ENCODE results near the gene ADAR. TPM values are rescaled to one million over a fixed set of nuclear protein-coding genes. Genes with fewer than 3 reads are reported as not detected.

ADAR gene
- total and polyA plus RNA-seq, 2 experiments from 2014 or later: 61.3 to 71.3 TPM

DNA sequence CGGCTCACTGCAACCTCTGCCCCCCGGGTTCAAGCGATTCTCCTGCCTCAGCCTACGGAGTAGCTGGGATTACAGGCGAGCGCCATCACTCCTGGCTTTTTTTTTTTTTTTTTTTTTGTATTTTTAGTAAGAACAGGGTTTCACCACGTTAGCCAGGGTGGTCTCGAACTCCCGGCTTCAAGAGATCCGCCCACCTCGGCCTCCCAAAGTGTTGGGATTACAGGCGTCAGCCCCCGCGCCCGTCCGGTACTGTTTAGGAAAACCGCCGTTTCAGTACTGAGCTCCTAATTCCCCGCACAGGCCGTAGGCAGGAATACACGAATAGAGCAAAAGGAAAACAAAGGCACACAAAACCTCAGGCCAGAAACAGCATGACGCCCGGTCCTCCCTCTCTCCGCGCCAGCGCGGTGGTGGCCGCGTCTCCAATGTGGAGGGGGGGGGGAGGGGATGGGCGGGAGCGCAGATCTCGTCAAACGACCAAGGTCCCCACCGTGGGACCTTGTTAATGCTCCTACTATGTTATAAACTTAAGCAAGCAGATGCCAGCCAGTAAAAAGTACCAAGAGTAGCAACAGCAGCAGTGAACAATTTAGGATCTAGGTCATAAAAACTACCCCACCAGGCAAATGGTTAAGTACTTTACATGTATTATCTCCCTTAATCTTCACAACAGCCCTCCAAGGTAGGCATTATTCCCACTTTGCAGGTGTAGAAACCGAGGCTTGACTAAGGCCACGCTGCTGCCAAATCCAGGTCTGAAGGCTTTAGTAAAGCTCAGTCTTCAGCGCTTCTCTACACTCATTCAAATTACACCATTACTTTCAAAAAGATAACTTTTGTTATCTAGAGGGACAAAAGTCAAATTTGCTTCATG is 648 bp upstream of the ADAR start:
- Histone ChIP-seq H3K79me2 (ENCODE audit: insufficient read depth) (peaks cover 89% of the 10 kb centered on the region), H3K9me3 (ENCODE audit: low read depth) (no peaks in the 10 kb centered on the region), H3K36me3 (ENCODE audit: low read depth) (no peaks in the 10 kb centered on the region), H3K9ac (peak overlapping the region; percentile 94), H3K27ac (peak overlapping the region; percentile 96), H4K20me1 (ENCODE audit: insufficient read depth) (peaks cover 15% of the 10 kb centered on the region; the same call in 1 of the 2 replicates), H3K4me3 (peak overlapping the region; percentile 89), H3K4me2 (ENCODE audit: unreplicated experiment) (peak overlapping the region; percentile 87), H3K4me1 (ENCODE audit: insufficient read depth) (peaks cover 18% of the 10 kb centered on the region), H2AFZ (peak overlapping the region; percentile 67), H3F3A (ENCODE audit: insufficient read depth) (peaks cover 45% of the 10 kb centered on the region), H3K9me2 (ENCODE audit: insufficient read depth) (no peaks in the 10 kb centered on the region), H3K27me3 (replicated peaks; ENCODE audit: insufficient read depth) (no peaks in the 10 kb centered on the region)
- peak; percentile 80 for DNase-seq
- in situ Hi-C loops (cut with MboI): no loop called here
- WGBS, 2 experiments (ENCODE audit: low coverage in 1 of 2, low lambda C conversion rate in 2 of 2, missing lambda C conversion rate in 2 of 2): 4 to 5% methylated on average over 33 to 37 of the region's 37 CpGs
- TF ChIP-seq EZH2 (IDR thresholded peaks at IDR 0.05; ENCODE audit: insufficient read depth, poor library complexity, severe bottlenecking) (no peak), EZH2phosphoT487 (IDR thresholded peaks at IDR 0.05; ENCODE audit: insufficient read depth, low read depth) (no peak)

DNA sequence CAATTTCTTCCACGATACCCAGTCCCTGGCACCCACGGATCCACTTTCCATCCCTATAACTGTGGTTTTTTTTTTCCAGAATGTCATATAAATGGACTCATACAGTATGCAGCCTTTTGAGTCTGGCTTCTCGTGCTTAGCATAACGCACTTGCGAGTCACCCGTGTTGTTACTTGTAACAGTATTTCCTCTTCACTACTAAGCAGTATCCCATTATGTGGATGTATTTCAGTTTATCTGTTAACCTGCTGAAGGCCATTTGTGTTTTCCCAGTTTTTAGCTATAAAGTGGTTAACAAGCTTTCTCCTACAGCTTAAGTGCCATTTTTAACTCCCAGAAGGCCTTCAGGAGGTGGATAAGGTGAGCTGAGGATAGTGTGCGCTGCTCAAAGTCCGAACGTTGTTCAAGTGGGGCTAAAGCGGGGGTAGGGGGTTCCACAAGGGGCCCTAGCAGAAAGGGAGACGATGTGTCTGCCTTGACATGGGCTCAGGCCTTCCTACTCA is 829 bp downstream of the ADAR start:
- Histone ChIP-seq H3K27me3 (replicated peaks; ENCODE audit: insufficient read depth) (no peaks in the 10 kb centered on the region), H3F3A (ENCODE audit: insufficient read depth) (peaks cover 45% of the 10 kb centered on the region), H3K4me1 (ENCODE audit: insufficient read depth) (peaks cover 18% of the 10 kb centered on the region), H2AFZ (peak overlapping the region; percentile 67), H3K36me3 (ENCODE audit: low read depth) (no peaks in the 10 kb centered on the region), H3K9me3 (ENCODE audit: low read depth) (no peaks in the 10 kb centered on the region), H3K4me3 (peak overlapping the region; percentile 89), H3K27ac (peak overlapping the region; percentile 96), H3K9ac (peak overlapping the region; percentile 94), H3K4me2 (ENCODE audit: unreplicated experiment) (peak overlapping the region; percentile 91), H3K79me2 (ENCODE audit: insufficient read depth) (peaks cover 89% of the 10 kb centered on the region), H3K9me2 (ENCODE audit: insufficient read depth) (no peaks in the 10 kb centered on the region), H4K20me1 (ENCODE audit: insufficient read depth) (peaks cover 15% of the 10 kb centered on the region; the same call in 1 of the 2 replicates)
- DNase-seq: peak; percentile 89
- in situ Hi-C loops (cut with MboI): no loop called here
- 2 to 4% methylated on average over 11 of the region's 11 CpGs for WGBS, 2 experiments (ENCODE audit: low coverage in 1 of 2, low lambda C conversion rate in 2 of 2, missing lambda C conversion rate in 2 of 2)
- no peak for TF ChIP-seq EZH2phosphoT487 (IDR thresholded peaks at IDR 0.05; ENCODE audit: insufficient read depth, low read depth)
- TF ChIP-seq EZH2 (IDR thresholded peaks at IDR 0.05; ENCODE audit: insufficient read depth, poor library complexity, severe bottlenecking): no peak

DNA sequence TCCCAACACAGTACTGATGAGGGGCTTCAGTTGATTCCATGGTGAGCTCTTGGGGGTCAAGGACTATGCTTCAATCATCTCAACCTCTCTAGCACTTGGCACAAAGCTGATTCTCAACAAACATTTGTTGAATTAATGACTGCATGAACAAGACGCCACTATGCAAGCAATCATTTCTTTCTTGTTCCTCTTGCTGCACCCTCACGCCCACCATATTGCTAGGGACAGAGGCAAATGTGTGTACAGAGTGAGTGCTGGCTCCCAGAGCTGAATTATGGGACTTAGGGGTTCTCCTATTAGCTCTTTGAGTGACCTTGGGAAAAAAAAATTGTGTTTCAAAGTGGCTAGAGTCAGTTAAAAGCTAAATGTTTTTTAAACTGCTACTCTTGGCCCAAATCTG is 2.5 kb downstream of the ADAR start:
- in situ Hi-C loops (cut with MboI): no loop called here
- no peaks in the 10 kb centered on the region for H3K9me3 ChIP-seq (ENCODE audit: low read depth)
- H3K4me2 ChIP-seq (ENCODE audit: unreplicated experiment): no peak overlapping the region
- H3K4me3 ChIP-seq: no peak overlapping the region
- H3F3A ChIP-seq (ENCODE audit: insufficient read depth): peaks cover 39% of the 10 kb centered on the region
- TF ChIP-seq EZH2 (IDR thresholded peaks at IDR 0.05; ENCODE audit: insufficient read depth, poor library complexity, severe bottlenecking): no peak
- no peak for TF ChIP-seq EZH2phosphoT487 (IDR thresholded peaks at IDR 0.05; ENCODE audit: insufficient read depth, low read depth)
- H2AFZ ChIP-seq: no peak overlapping the region
- H3K27ac ChIP-seq: no peak overlapping the region; the same call in 1 of the 2 replicates
- no peak for DNase-seq
- no peaks in the 10 kb centered on the region for H3K27me3 ChIP-seq (replicated peaks; ENCODE audit: insufficient read depth)
- H3K79me2 ChIP-seq (ENCODE audit: insufficient read depth): peaks cover 89% of the 10 kb centered on the region
- peaks cover 9% of the 10 kb centered on the region for H3K36me3 ChIP-seq (ENCODE audit: low read depth)
- H4K20me1 ChIP-seq (ENCODE audit: insufficient read depth): peaks cover 20% of the 10 kb centered on the region; the same call in 1 of the 2 replicates
- H3K9ac ChIP-seq: no peak overlapping the region
- 81 to 82% methylated on average over 2 of the region's 2 CpGs for WGBS, 2 experiments (ENCODE audit: low coverage in 1 of 2, low lambda C conversion rate in 2 of 2, missing lambda C conversion rate in 2 of 2)
- H3K4me1 ChIP-seq (ENCODE audit: insufficient read depth): peaks cover 18% of the 10 kb centered on the region
- no peaks in the 10 kb centered on the region for H3K9me2 ChIP-seq (ENCODE audit: insufficient read depth)

DNA sequence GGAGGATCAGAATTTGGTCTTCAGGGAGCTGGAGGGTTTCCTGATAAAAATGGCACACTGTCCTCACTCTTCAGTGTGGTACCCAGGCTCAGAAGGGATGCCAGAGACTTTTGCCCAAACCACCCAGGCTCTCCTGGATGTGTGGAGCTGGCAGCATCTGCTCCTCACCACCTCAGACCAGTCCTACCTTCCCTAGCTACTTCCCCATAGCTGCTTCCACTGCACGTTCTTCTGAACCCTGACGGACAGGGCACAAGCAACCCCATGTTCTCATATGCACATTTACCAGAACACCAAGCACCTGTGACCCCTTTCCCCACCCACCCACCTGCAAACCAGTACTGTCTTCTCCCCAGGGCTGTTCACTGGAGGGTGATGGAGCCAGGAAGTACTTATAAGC is 4.7 kb downstream of the ADAR start:
- Histone ChIP-seq H3K4me1 (ENCODE audit: insufficient read depth) (peaks cover 21% of the 10 kb centered on the region), H3K9me2 (ENCODE audit: insufficient read depth) (no peaks in the 10 kb centered on the region), H3K9ac (no peak overlapping the region), H2AFZ (no peak overlapping the region), H3F3A (ENCODE audit: insufficient read depth) (peaks cover 29% of the 10 kb centered on the region), H3K79me2 (ENCODE audit: insufficient read depth) (peaks cover 93% of the 10 kb centered on the region), H3K4me3 (no peak overlapping the region), H3K9me3 (ENCODE audit: low read depth) (no peaks in the 10 kb centered on the region), H3K27ac (no peak overlapping the region), H4K20me1 (ENCODE audit: insufficient read depth) (peaks cover 32% of the 10 kb centered on the region; the same call in 1 of the 2 replicates), H3K27me3 (replicated peaks; ENCODE audit: insufficient read depth) (no peaks in the 10 kb centered on the region), H3K36me3 (ENCODE audit: low read depth) (peaks cover 14% of the 10 kb centered on the region), H3K4me2 (ENCODE audit: unreplicated experiment) (no peak overlapping the region)
- 81 to 96% methylated on average over 2 of the region's 2 CpGs for WGBS, 2 experiments (ENCODE audit: low coverage in 1 of 2, low lambda C conversion rate in 2 of 2, missing lambda C conversion rate in 2 of 2)
- in situ Hi-C loops (cut with MboI): no loop called here
- no peak for DNase-seq
- TF ChIP-seq EZH2phosphoT487 (IDR thresholded peaks at IDR 0.05; ENCODE audit: insufficient read depth, low read depth): no peak
- TF ChIP-seq EZH2 (IDR thresholded peaks at IDR 0.05; ENCODE audit: insufficient read depth, poor library complexity, severe bottlenecking): no peak
